GM23248 (cell line): Measurements from ENCODE around the gene TNFRSF18.

Experiments
- EZH2 ChIP-seq: fragments of 200-600 bp; sonication (generic); IDR thresholded peaks from 2 replicates; pipeline ENCODE4 v1.6.1; 2018; ENCODE audit warnings: antibody characterized with exemption, mild to moderate bottlenecking; ENCODE audit not compliant: insufficient read depth, poor library complexity, severe bottlenecking
- EZH2phosphoT487 ChIP-seq: fragments of 200-600 bp; sonication (generic); IDR thresholded peaks from 2 replicates; pipeline ENCODE4 v1.6.1; 2018; ENCODE audit warnings: antibody characterized with exemption, moderate library complexity, mild to moderate bottlenecking, low read depth; ENCODE audit not compliant: insufficient read depth

- TF ChIP-seq EZH2 (no peak), EZH2phosphoT487 (no peak)
These were observed 31.7 kb upstream of the TNFRSF18 start for GRCh38 chr1:1237874-1238701.
